Ovary (tissue), 3 donors: Measurements from ENCODE around the gene NFATC2IP.

ENCODE experiments used
- EP300 ChIP-seq: sonication (generic); formaldehyde crosslinking; IDR thresholded peaks from one replicate; pipeline ENCODE4 v1.6.1; 2017; ENCODE audit warnings: antibody characterized with exemption
- POLR2A ChIP-seq: fragments of 450-650 bp; IDR thresholded peaks from one replicate; pipeline ENCODE4 v1.6.1; 2017; ENCODE audit warnings: antibody characterized with exemption, mild to moderate bottlenecking, moderate library complexity
- TF ChIP-seq, protein P1 (sequence below), 3 donors: fragments of 450-650 bp in 2 of 3; fragments of 200-600 bp in 1 of 3; IDR thresholded peaks; one replicate each; pipeline versions ENCODE4 v1.5.1 to v1.8.0; 2016 to 2022; ENCODE audit warnings: antibody characterized with exemption in 3 of 3, mild to moderate bottlenecking in 1 of 3
- donor health status: DM: no; HTN: no; CAD: no.

DNA sequence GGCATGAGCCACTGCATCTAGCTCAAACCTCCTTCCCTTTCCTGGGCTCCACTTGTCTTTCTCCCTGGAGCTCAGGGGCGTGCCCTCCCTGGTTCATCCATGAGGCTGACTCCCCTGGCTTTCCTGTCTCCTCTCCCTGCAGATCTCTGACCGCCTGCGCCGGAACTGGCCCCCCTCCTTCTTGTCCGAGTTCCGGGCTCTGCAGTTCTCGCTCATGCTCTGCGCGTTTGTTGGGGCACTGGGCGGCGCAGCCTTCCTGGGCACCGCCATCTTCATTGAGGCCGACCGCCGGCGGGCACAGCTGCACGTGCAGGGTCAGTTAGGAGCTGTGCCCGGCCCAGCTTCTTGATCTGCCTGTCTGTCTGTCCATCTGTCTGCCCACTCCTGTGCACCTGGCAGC is 32.9 kb downstream of the NFATC2IP start:
- no peak for TF ChIP-seq POLR2A
- TF ChIP-seq, protein P1, sequence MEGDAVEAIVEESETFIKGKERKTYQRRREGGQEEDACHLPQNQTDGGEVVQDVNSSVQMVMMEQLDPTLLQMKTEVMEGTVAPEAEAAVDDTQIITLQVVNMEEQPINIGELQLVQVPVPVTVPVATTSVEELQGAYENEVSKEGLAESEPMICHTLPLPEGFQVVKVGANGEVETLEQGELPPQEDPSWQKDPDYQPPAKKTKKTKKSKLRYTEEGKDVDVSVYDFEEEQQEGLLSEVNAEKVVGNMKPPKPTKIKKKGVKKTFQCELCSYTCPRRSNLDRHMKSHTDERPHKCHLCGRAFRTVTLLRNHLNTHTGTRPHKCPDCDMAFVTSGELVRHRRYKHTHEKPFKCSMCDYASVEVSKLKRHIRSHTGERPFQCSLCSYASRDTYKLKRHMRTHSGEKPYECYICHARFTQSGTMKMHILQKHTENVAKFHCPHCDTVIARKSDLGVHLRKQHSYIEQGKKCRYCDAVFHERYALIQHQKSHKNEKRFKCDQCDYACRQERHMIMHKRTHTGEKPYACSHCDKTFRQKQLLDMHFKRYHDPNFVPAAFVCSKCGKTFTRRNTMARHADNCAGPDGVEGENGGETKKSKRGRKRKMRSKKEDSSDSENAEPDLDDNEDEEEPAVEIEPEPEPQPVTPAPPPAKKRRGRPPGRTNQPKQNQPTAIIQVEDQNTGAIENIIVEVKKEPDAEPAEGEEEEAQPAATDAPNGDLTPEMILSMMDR (IDR thresholded peaks at IDR 0.05) = no peak
- TF ChIP-seq EP300 = no peak
